HCT116 (cell line): ENCODE measurements around the gene S100A7.

ENCODE experiments used
- CTCF ChIP-seq, 3 experiments: fragments of 200-600 bp in 1 of 3; sonication (generic) in 1 of 3; IDR thresholded peaks in 2 of 3; conservative IDR thresholded peaks in 1 of 3; 2 replicates each; pipeline ENCODE4 v1.5.1; 2012 to 2017; ENCODE audit warnings: low read depth in 2 of 3, low read length in 2 of 3, antibody characterized with exemption in 1 of 3, borderline replicate concordance in 1 of 3, control low read depth in 1 of 3, mild to moderate bottlenecking in 1 of 3, mixed read lengths in 1 of 3, mixed run types in 1 of 3, moderate library complexity in 1 of 3; ENCODE audit not compliant: insufficient read depth in 1 of 3
- POLR2A ChIP-seq: IDR thresholded peaks from 2 replicates; pipeline ENCODE4 v1.7.0; 2011; ENCODE audit warnings: borderline replicate concordance; ENCODE audit not compliant: insufficient read depth, insufficient read length; ENCODE audit errors: extremely low read depth
- RAD21 ChIP-seq: IDR thresholded peaks from 2 replicates; pipeline ENCODE4 v1.6.1; 2012; ENCODE audit warnings: low read depth, mild to moderate bottlenecking

GRCh38 chr1:153420306-153420705, 40.1 kb downstream of the S100A7 start:
- no peak for TF ChIP-seq RAD21
- no peak for TF ChIP-seq CTCF (IDR thresholded peaks at IDR 0.05 in 2 of 3, conservative IDR thresholded peaks at IDR 0.05 in 1 of 3; ENCODE audit: borderline replicate concordance in 1 of 3, insufficient read depth in 1 of 3, low read depth in 2 of 3, low read length in 2 of 3)
- TF ChIP-seq POLR2A = no peak
